Measurements from ENCODE around the gene MFN2. TPM values are rescaled to one million over a fixed set of nuclear protein-coding genes. Genes with fewer than 3 reads are reported as not detected.

Gene MFN2
- total and polyA plus RNA-seq, 2 experiments from 2014 or later: 15.1 to 40.4 TPM

- TF ChIP-seq ZNF462 (CRISPR knock-in tag; IDR thresholded peaks at IDR 0.05) (no peak), EZH2phosphoT487 (IDR thresholded peaks at IDR 0.05; ENCODE audit: unreplicated experiment) (no peak), ZNF114 (CRISPR knock-in tag; IDR thresholded peaks at IDR 0.05) (no peak), STAT1 (IDR thresholded peaks at IDR 0.05; ENCODE audit: unreplicated experiment) (no peak), REST (IDR thresholded peaks at IDR 0.05; ENCODE audit: unreplicated experiment) (no peak), NANOG (IDR thresholded peaks at IDR 0.05; ENCODE audit: borderline replicate concordance) (no peak)
- TF ChIP-seq, protein P1, sequence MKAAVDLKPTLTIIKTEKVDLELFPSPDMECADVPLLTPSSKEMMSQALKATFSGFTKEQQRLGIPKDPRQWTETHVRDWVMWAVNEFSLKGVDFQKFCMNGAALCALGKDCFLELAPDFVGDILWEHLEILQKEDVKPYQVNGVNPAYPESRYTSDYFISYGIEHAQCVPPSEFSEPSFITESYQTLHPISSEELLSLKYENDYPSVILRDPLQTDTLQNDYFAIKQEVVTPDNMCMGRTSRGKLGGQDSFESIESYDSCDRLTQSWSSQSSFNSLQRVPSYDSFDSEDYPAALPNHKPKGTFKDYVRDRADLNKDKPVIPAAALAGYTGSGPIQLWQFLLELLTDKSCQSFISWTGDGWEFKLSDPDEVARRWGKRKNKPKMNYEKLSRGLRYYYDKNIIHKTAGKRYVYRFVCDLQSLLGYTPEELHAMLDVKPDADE (IDR thresholded peaks at IDR 0.05): no peak
Measured at GRCh38 chr1:11940260-11940921, 39.9 kb upstream of the MFN2 start (continued).
